ENCODE results near the gene CCDC73.
"Not testable (repeated sequence)": the region's sequence is repeated elsewhere in the genome, so short reads cannot be mapped to it uniquely, and the experiment has no call there.

The CCDC73 gene

GRCh38 chr11:32792948-32793475, 1.4 kb downstream of the CCDC73 start:
- peak; percentile 71 for DNase-seq

- DNase-seq = no peak
These were observed 2.1 kb downstream of the CCDC73 start for GRCh38 chr11:32792111-32792947.

GRCh38 chr11:32790916-32791315, 3.5 kb downstream of the CCDC73 start:
- DNase-seq = no peak

- no peak for DNase-seq
These were observed 7.7 kb downstream of the CCDC73 start for GRCh38 chr11:32786811-32787210.

GRCh38 chr11:32785262-32785661, 9.2 kb downstream of the CCDC73 start:
- no peak for DNase-seq

GRCh38 chr11:32781721-32782120, 12.7 kb downstream of the CCDC73 start:
- no peak for DNase-seq

GRCh38 chr11:32780839-32781238, 13.6 kb downstream of the CCDC73 start:
- not testable (repeated sequence) for DNase-seq

GRCh38 chr11:32779136-32779535, 15.3 kb downstream of the CCDC73 start:
- DNase-seq = no peak

GRCh38 chr11:32775908-32776307, 18.6 kb downstream of the CCDC73 start:
- DNase-seq = no peak

GRCh38 chr11:32774081-32774480, 20.4 kb downstream of the CCDC73 start:
- no peak for DNase-seq

GRCh38 chr11:32772731-32773130, 21.7 kb downstream of the CCDC73 start:
- no peak for DNase-seq

- not testable (repeated sequence) for DNase-seq
These were observed 32.7 kb downstream of the CCDC73 start for GRCh38 chr11:32761774-32762173.

GRCh38 chr11:32758291-32758690, 36.2 kb downstream of the CCDC73 start:
- no peak for DNase-seq

- not testable (repeated sequence) for DNase-seq
These were observed 41.3 kb downstream of the CCDC73 start for GRCh38 chr11:32753181-32753580.

- no peak for DNase-seq
These were observed 42.5 kb downstream of the CCDC73 start for GRCh38 chr11:32752001-32752400.

GRCh38 chr11:32751381-32751780, 43.1 kb downstream of the CCDC73 start:
- DNase-seq = no peak

- no peak for DNase-seq
These were observed 64.5 kb downstream of the CCDC73 start for GRCh38 chr11:32729976-32730375.

- no peak for DNase-seq
These were observed 71.1 kb downstream of the CCDC73 start for GRCh38 chr11:32723332-32723731.

GRCh38 chr11:32722255-32722654, 72.2 kb downstream of the CCDC73 start:
- no peak for DNase-seq

- DNase-seq = peak; percentile 20
These were observed 81.0 kb downstream of the CCDC73 start for GRCh38 chr11:32713496-32713895.

GRCh38 chr11:32708978-32709377, 85.5 kb downstream of the CCDC73 start:
- not testable (repeated sequence) for DNase-seq

GRCh38 chr11:32706985-32707741, 87.3 kb downstream of the CCDC73 start:
- DNase-seq = peak; percentile 75

- no peak for DNase-seq
These were observed 89.0 kb downstream of the CCDC73 start for GRCh38 chr11:32705309-32706033.
